H9 (cell line): ENCODE data around the gene PNMA8C. TPM values are rescaled to one million over a fixed set of nuclear protein-coding genes. Genes with fewer than 3 reads are reported as not detected.
A peak's percentile ranks its signal among the peaks of the same experiment; 100 is the strongest.

ENCODE experiments used
- DNase-seq: peaks from one replicate; pipeline ENCODE4 v3.0.0-alpha.2; 2017
- H2AFZ ChIP-seq: one replicate; pipeline ENCODE4 v1.6.1; 2013; ENCODE audit warnings: mild to moderate bottlenecking, low read length, control low read depth, moderate library complexity
- H2AK5ac ChIP-seq: 2 replicates; pipeline ENCODE4 v1.6.1; 2013; ENCODE audit warnings: low read length, control low read depth, mixed read lengths; ENCODE audit not compliant: insufficient read length
- H2BK120ac ChIP-seq: one replicate; pipeline ENCODE4 v1.6.1; 2013; ENCODE audit warnings: low read depth, mild to moderate bottlenecking, low read length, control low read depth, inconsistent platforms; ENCODE audit not compliant: poor library complexity, severe bottlenecking
- H2BK12ac ChIP-seq: 2 replicates; pipeline ENCODE4 v1.6.1; 2013; ENCODE audit warnings: low read length, control low read depth, mixed read lengths, low read depth; ENCODE audit not compliant: insufficient read length
- H2BK15ac ChIP-seq: 2 replicates; pipeline ENCODE4 v1.6.1; 2013; ENCODE audit warnings: low read depth, low read length, control low read depth
- H2BK20ac ChIP-seq: one replicate; pipeline ENCODE4 v1.6.1; 2013; ENCODE audit warnings: low read depth, mild to moderate bottlenecking, low read length, control low read depth, inconsistent platforms; ENCODE audit not compliant: poor library complexity, severe bottlenecking
- H2BK5ac ChIP-seq: 2 replicates; pipeline ENCODE4 v1.6.1; 2013; ENCODE audit warnings: low read length, control low read depth, mixed read lengths; ENCODE audit not compliant: insufficient read length
- H3K14ac ChIP-seq: 2 replicates; pipeline ENCODE4 v1.6.1; 2013; ENCODE audit warnings: low read length, control low read depth; ENCODE audit not compliant: insufficient read depth
- H3K18ac ChIP-seq: 2 replicates; pipeline ENCODE4 v1.6.1; 2013; ENCODE audit warnings: low read depth, mild to moderate bottlenecking, mixed read lengths, low read length, control low read depth; ENCODE audit not compliant: insufficient read length
- H3K23ac ChIP-seq: 2 replicates; pipeline ENCODE4 v1.6.1; 2013; ENCODE audit warnings: low read length, control low read depth, mixed read lengths, low read depth; ENCODE audit not compliant: insufficient read length
- H3K23me2 ChIP-seq: 2 replicates; pipeline ENCODE4 v1.6.1; 2013; ENCODE audit warnings: low read depth, mild to moderate bottlenecking, mixed read lengths, low read length, control low read depth; ENCODE audit not compliant: insufficient read length, poor library complexity, severe bottlenecking
- H3K27ac ChIP-seq: 2 replicates; pipeline ENCODE4 v1.5.1; 2013; ENCODE audit warnings: low read length, control low read depth, mixed read lengths, low read depth; ENCODE audit not compliant: insufficient read length
- H3K27me3 ChIP-seq: 2 replicates; pipeline ENCODE4 v1.6.1; 2013; ENCODE audit warnings: low read length, control low read depth, inconsistent platforms; ENCODE audit not compliant: insufficient read depth
- H3K4ac ChIP-seq: 2 replicates; pipeline ENCODE4 v1.6.1; 2013; ENCODE audit warnings: low read depth, mild to moderate bottlenecking, control low read depth, inconsistent platforms, low read length, moderate library complexity
- H3K4me1 ChIP-seq: 2 replicates; pipeline ENCODE4 v1.6.1; 2013; ENCODE audit warnings: low read length, control low read depth, inconsistent platforms; ENCODE audit not compliant: insufficient read depth
- H3K4me2 ChIP-seq: 2 replicates; pipeline ENCODE4 v1.6.1; 2013; ENCODE audit warnings: low read length, control low read depth, mixed read lengths; ENCODE audit not compliant: insufficient read length, insufficient read depth
- H3K56ac ChIP-seq: 2 replicates; pipeline ENCODE4 v1.6.1; 2013; ENCODE audit warnings: low read depth, mild to moderate bottlenecking, mixed read lengths, low read length, control low read depth; ENCODE audit not compliant: insufficient read length
- H3K79me1 ChIP-seq: 2 replicates; pipeline ENCODE4 v1.6.1; 2013; ENCODE audit warnings: low read depth, mild to moderate bottlenecking, moderate library complexity, low read length, control low read depth, inconsistent platforms; ENCODE audit not compliant: insufficient read depth, poor library complexity, severe bottlenecking
- H3K79me2 ChIP-seq: 2 replicates; pipeline ENCODE4 v1.6.1; 2013; ENCODE audit warnings: low read length, control low read depth, inconsistent platforms; ENCODE audit not compliant: insufficient read depth
- H3K9ac ChIP-seq: 2 replicates; pipeline ENCODE4 v1.6.1; 2013; ENCODE audit warnings: low read length, control low read depth, mixed read lengths; ENCODE audit not compliant: insufficient read length; ENCODE audit errors: extremely low read depth
- H3K9me3 ChIP-seq: one replicate; pipeline ENCODE4 v1.6.1; 2013; ENCODE audit warnings: low read depth, low read length, inconsistent platforms; ENCODE audit not compliant: control insufficient read depth
- H3T11ph ChIP-seq: one replicate; pipeline ENCODE4 v1.6.1; 2013; ENCODE audit warnings: mild to moderate bottlenecking, low read length, control low read depth, inconsistent platforms
- H4K20me1 ChIP-seq: one replicate; pipeline ENCODE4 v1.6.1; 2013; ENCODE audit not compliant: control insufficient read depth, insufficient read length, insufficient read depth
- H4K5ac ChIP-seq: 2 replicates; pipeline ENCODE4 v1.6.1; 2013; ENCODE audit warnings: low read depth, mild to moderate bottlenecking, mixed read lengths, low read length, control low read depth; ENCODE audit not compliant: insufficient read length
- H4K8ac ChIP-seq: replicated peaks from 2 replicates; pipeline ENCODE4 v1.6.1; 2013; ENCODE audit warnings: low read length, control low read depth, mixed read lengths, low read depth; ENCODE audit not compliant: insufficient read length
- H4K91ac ChIP-seq: 2 replicates; pipeline ENCODE4 v1.6.1; 2013; ENCODE audit warnings: low read depth, mild to moderate bottlenecking, moderate library complexity, mixed read lengths, low read length, control low read depth; ENCODE audit not compliant: insufficient read length
- H3K27ac Mint-ChIP-seq, 3 experiments: 2 replicates in 2 of 3; 3 replicates in 1 of 3; pipeline ENCODE4 v1.8.0; 2020 to 2021; ENCODE audit warnings: mixed read lengths in 3 of 3, mild to moderate bottlenecking in 1 of 3, moderate library complexity in 1 of 3
- H3K27me3 Mint-ChIP-seq: 2 replicates; pipeline ENCODE4 v1.8.0; 2021; ENCODE audit warnings: low read depth, mild to moderate bottlenecking, moderate library complexity, mixed read lengths
- H3K36me3 Mint-ChIP-seq, 3 experiments: 2 replicates in 2 of 3; 3 replicates in 1 of 3; pipeline ENCODE4 v1.8.0; 2020 to 2021; ENCODE audit warnings: low read depth in 3 of 3, mixed read lengths in 3 of 3; ENCODE audit not compliant: insufficient read depth in 1 of 3
- H3K4me1 Mint-ChIP-seq, 2 experiments: 2 replicates each; pipeline ENCODE4 v1.8.0; 2020; ENCODE audit warnings: mixed read lengths in 2 of 2
- H3K4me3 Mint-ChIP-seq, 2 experiments: 2 replicates in 1 of 2; 3 replicates in 1 of 2; pipeline ENCODE4 v1.8.0; 2020 to 2021; ENCODE audit warnings: mild to moderate bottlenecking in 2 of 2, mixed read lengths in 2 of 2, moderate library complexity in 1 of 2
- H3K9me3 Mint-ChIP-seq, 2 experiments: 2 replicates in 1 of 2; 3 replicates in 1 of 2; pipeline ENCODE4 v1.8.0; 2020; ENCODE audit warnings: mild to moderate bottlenecking in 2 of 2, mixed read lengths in 2 of 2, moderate library complexity in 1 of 2
- WGBS: extraction: QIAGEN DNeasy Blood & Tissue Kit; methylation state at CpG from one replicate; pipeline ENCODE4 v1.1.7; 2013; ENCODE audit warnings: missing lambda C conversion rate, low lambda C conversion rate, mixed read lengths; ENCODE audit not compliant: insufficient read length; ENCODE audit errors: extremely low coverage; 5-methylcytosine and 5-hydroxymethylcytosine counted together
- total RNA-seq: library from RNA; stranded (reverse); gene quantifications from 2 replicates; pipeline ENCODE4 v1.2.1, GENCODE V29; 2021
- TF ChIP-seq, protein P1 (sequence below): fragments of 200-600 bp; sonication (generic); conservative IDR thresholded peaks from 3 replicates; pipeline ENCODE4 v1.8.0; 2021; ENCODE audit warnings: antibody characterized with exemption, mild to moderate bottlenecking

The PNMA8C gene
- total RNA-seq, 1 experiment from 2014 or later: 1.8 TPM

DNA sequence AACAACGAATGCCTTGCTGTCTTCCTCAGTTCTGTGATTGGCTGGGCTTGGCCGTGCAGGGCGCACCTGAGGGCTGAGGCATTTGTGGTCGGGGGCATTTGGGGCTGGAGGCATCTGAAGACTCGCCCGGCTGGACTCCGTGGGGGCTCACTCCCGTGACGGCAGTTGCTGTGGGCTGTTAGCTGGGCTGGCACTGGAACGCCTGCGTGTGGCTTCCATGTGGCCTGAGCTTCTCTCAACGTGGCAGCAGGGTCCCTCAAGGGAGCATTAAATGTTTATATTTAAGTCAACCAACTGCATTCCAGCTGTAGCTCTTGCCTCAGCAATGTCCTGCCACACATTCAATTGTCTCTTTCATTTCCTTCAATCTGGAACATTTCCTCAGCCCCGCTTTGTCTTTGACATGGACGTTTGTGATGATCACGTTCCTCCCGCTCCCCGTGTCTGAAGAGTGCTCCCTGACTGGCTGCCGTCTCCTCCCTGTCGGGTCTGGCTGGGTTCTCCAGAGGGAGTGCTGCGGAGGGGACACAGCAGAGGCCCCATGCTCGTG lies 36.4 kb downstream of the PNMA8C start:
- Histone ChIP-seq H4K5ac (no peak overlapping the region), H3K4me1 (no peaks in the 10 kb centered on the region), H3K18ac (no peak overlapping the region), H3K9me3 (no peaks in the 10 kb centered on the region), H4K91ac (no peak overlapping the region), H3K27ac (no peak overlapping the region), H4K8ac (no peak overlapping the region), H2BK120ac (no peak overlapping the region), H2AK5ac (no peak overlapping the region), H2BK20ac (no peak overlapping the region), H4K20me1 (no peaks in the 10 kb centered on the region), H3K56ac (no peak overlapping the region), H2BK5ac (no peak overlapping the region), H3K9ac (no peak overlapping the region), H2AFZ (no peak overlapping the region), H3K23ac (no peak overlapping the region), H3K79me1 (no peaks in the 10 kb centered on the region), H3K23me2 (no peaks in the 10 kb centered on the region), H3K4ac (no peak overlapping the region), H3K79me2 (no peaks in the 10 kb centered on the region), H3K4me2 (no peak overlapping the region), H3T11ph (no peak overlapping the region), H3K14ac (no peak overlapping the region), H3K27me3 (no peaks in the 10 kb centered on the region), H2BK12ac (no peak overlapping the region), H2BK15ac (no peak overlapping the region)
- peaks cover 2 to 5% of the 10 kb centered on the region in 2 experiments; a peak in 2 of 5 replicates for H3K9me3 Mint-ChIP-seq
- WGBS: no CpG with 5 or more reads among the region's 21 CpGs
- DNase-seq: no peak
- H3K36me3 Mint-ChIP-seq: peaks cover 34 to 47% (median 37%) of the 10 kb centered on the region in 3 experiments
- peaks cover 7 to 34% of the 10 kb centered on the region in 2 experiments for H3K4me1 Mint-ChIP-seq
- no peaks in the 10 kb centered on the region for H3K27me3 Mint-ChIP-seq
- TF ChIP-seq, protein P1, sequence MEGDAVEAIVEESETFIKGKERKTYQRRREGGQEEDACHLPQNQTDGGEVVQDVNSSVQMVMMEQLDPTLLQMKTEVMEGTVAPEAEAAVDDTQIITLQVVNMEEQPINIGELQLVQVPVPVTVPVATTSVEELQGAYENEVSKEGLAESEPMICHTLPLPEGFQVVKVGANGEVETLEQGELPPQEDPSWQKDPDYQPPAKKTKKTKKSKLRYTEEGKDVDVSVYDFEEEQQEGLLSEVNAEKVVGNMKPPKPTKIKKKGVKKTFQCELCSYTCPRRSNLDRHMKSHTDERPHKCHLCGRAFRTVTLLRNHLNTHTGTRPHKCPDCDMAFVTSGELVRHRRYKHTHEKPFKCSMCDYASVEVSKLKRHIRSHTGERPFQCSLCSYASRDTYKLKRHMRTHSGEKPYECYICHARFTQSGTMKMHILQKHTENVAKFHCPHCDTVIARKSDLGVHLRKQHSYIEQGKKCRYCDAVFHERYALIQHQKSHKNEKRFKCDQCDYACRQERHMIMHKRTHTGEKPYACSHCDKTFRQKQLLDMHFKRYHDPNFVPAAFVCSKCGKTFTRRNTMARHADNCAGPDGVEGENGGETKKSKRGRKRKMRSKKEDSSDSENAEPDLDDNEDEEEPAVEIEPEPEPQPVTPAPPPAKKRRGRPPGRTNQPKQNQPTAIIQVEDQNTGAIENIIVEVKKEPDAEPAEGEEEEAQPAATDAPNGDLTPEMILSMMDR: no peak
- H3K27ac Mint-ChIP-seq: peak overlapping the region in 2 of 3 experiments; percentile 14 to 80; a peak in 2 of 7 replicates
- no peak overlapping the region for H3K4me3 Mint-ChIP-seq
